HepG2 (cell line): Measurements from ENCODE around the gene CALML6.

ENCODE experiments used
- JUND ChIP-seq: sonication (generic); formaldehyde crosslinking; IDR thresholded peaks from 2 replicates; pipeline ENCODE4 v1.8.0; 2022; ENCODE audit warnings: mild to moderate bottlenecking, missing genetic modification reagents
- RFX1 ChIP-seq: fragments of 450-650 bp; IDR thresholded peaks from 2 replicates; pipeline ENCODE4 v1.6.1; 2017
- TP53 ChIP-seq: sonication (generic); formaldehyde crosslinking; conservative IDR thresholded peaks from 2 replicates; pipeline ENCODE4 v1.4.0; 2020; ENCODE audit warnings: missing genetic modification reagents
- ZBTB34 ChIP-seq: sonication (generic); formaldehyde crosslinking; IDR thresholded peaks from 2 replicates; pipeline ENCODE4 v1.8.0; 2022; ENCODE audit warnings: mild to moderate bottlenecking, missing genetic modification reagents
- TF ChIP-seq, protein P1 (sequence below), 2 experiments: IDR thresholded peaks; 2 replicates each; pipeline ENCODE4 v1.6.1; 2011 to 2012; ENCODE audit warnings: low read length in 2 of 2, borderline replicate concordance in 1 of 2, low read depth in 1 of 2, mild to moderate bottlenecking in 1 of 2, moderate library complexity in 1 of 2

GRCh38 chr1:1941211-1941841, 26.3 kb downstream of the CALML6 start:
- no peak for TF ChIP-seq TP53 (CRISPR knock-in tag)
- TF ChIP-seq JUND (CRISPR knock-in tag), result no peak
- TF ChIP-seq, protein P1, sequence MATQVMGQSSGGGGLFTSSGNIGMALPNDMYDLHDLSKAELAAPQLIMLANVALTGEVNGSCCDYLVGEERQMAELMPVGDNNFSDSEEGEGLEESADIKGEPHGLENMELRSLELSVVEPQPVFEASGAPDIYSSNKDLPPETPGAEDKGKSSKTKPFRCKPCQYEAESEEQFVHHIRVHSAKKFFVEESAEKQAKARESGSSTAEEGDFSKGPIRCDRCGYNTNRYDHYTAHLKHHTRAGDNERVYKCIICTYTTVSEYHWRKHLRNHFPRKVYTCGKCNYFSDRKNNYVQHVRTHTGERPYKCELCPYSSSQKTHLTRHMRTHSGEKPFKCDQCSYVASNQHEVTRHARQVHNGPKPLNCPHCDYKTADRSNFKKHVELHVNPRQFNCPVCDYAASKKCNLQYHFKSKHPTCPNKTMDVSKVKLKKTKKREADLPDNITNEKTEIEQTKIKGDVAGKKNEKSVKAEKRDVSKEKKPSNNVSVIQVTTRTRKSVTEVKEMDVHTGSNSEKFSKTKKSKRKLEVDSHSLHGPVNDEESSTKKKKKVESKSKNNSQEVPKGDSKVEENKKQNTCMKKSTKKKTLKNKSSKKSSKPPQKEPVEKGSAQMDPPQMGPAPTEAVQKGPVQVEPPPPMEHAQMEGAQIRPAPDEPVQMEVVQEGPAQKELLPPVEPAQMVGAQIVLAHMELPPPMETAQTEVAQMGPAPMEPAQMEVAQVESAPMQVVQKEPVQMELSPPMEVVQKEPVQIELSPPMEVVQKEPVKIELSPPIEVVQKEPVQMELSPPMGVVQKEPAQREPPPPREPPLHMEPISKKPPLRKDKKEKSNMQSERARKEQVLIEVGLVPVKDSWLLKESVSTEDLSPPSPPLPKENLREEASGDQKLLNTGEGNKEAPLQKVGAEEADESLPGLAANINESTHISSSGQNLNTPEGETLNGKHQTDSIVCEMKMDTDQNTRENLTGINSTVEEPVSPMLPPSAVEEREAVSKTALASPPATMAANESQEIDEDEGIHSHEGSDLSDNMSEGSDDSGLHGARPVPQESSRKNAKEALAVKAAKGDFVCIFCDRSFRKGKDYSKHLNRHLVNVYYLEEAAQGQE (IDR thresholded peaks at IDR 0.05; ENCODE audit: borderline replicate concordance in 1 of 2, low read depth in 1 of 2, low read length in 2 of 2), result no peak
- TF ChIP-seq RFX1, result no peak
- TF ChIP-seq ZBTB34, result no peak
